HG03135 (cell line): ENCODE measurements around the gene ZNF74.
"Not testable (repeated sequence)": the region's sequence is repeated elsewhere in the genome, so short reads cannot be mapped to it uniquely, and the experiment has no call there.

ENCODE experiments used
- ATAC-seq: cut with Tn5 transposase; IDR thresholded peaks from one replicate; pipeline ENCODE4 v1.9.1; 2021; ENCODE audit warnings: mild to moderate bottlenecking, moderate library complexity; ENCODE audit not compliant: unreplicated experiment

Gene ZNF74

DNA sequence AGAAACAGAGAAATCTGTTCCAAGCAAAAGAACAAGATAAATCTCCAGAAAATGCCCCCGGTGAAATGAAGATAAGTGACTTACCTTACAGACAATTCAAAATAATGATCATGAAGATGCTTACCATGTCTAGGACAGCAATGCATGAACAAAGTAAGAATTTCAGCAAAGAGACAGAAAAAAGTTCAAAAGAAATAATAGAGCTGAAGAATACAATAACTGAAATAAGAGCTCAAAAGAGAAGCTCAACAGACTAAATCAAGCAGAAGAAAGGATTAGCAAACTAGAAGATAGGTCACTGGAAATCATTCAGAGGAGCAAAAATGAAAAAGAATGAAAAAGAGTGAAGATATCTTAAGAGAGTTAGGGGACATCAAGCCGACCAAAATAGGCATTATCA, 19.8 kb upstream of the ZNF74 start:
- not testable (repeated sequence) for ATAC-seq

DNA sequence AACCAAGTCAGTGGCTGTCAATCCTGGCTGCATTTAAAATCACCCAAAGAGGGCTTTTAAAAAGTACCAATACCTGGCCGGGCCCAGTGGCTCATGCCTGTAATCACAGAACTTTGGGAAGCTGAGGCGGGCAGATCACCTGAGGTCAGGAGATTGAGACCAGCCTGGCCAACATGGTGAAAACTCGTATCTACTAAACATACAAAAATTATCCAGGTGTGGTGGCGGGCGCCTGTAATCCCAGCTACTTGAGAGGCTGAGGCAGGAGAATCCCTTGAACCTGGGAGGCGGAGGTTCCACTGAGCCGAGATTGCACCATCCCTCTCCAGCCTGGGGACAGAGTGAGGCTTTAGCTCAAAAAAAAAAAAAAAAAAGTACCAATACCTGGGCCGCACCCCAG, 17.7 kb upstream of the ZNF74 start:
- not testable (repeated sequence) for ATAC-seq

DNA sequence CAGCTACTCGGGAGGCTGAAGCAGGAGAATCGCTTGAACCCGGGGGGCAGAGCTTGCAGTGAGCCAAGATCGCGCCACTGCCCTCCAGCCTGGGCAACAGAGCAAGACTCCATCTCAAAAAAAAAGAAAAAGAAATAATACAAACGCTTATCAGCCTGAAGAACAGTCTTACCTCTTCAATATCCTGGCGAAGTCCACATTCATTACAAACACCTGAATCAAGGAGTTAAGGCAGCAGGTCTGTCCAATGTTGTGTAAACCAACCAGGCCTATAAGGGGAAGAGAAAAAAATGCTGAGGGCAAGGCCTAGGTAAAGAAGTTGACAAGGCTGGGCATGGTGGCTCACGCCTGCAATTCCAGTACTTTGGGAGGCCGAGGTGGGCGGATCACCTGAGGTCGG, 17.0 kb upstream of the ZNF74 start:
- ATAC-seq: not testable (repeated sequence)

DNA sequence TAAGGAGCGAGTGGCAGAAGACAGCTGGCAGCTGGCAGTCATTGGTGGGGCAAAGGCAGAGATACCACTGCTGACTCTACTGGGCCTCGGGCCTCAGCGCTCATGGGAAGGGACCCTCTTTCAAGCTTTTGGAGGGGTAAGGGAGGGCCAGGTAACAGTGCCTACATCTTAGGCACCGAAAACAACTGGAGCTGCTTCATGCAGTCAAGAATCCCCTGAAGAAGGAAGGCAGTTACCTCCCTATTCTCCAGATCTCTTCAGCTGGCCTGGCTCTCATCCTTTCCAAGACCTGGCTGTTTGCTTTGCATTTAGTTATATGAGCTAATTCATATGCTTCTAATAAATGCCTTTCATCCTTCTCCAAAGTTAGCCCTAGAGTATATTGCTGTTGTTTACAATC, 15.8 kb upstream of the ZNF74 start:
- no peak for ATAC-seq

DNA sequence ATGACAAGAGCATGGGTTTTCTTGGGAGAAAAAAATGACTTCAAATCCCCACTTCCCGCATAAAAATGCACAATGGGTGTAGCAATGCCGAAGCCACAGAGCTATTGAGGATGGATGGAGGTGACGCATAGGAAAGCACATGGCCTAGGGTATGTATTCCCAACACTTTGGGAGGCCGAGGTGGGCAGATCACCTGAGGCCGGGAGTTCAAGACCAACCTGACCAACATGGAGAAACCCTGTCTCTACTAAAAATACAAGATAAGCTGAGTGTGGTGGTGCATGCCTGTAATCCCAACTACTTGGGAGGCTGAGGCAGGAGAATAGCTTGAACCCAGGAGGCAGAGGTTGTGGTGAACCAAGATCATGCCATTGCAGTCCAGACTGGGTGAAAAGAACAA, 15.3 kb upstream of the ZNF74 start:
- not testable (repeated sequence) for ATAC-seq

DNA sequence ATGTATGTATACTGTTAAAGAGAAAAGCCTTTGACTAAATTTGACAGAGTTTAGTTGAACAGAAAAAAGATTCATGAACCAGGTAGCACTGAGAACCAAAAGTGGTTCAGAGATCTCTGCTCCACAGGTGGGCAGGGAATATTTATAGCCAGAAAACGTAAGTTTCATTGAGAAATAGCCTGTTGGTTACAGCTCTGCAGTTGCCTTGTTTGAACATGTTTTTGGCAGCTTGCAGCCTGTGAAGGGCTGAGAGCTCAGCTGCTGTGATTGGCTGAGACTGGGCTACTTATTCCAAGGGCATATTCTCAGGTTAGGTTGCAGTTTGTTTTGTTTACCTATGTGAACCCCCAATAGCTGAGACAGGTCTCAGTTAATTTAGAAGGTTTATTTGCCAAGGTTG, 13.5 kb upstream of the ZNF74 start:
- ATAC-seq: no peak

DNA sequence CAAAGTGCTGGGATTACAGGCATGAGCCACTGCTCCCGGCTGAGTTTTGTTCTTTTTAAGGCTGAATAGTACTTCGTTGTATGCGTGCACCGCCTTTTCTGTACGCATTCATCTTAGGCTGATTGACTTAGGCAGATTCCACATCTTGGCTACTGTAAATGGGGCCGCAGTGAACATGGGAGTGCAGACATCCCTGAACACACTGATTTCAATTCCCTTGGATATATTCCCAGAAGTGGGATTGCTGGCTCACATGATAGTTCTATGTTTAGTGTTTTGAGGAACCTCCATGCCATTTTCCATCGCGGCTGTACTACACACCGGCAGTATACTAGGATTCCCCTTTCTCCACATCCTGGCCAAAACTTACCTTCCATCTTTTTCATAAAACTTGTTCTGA, 10.4 kb upstream of the ZNF74 start:
- no peak for ATAC-seq

DNA sequence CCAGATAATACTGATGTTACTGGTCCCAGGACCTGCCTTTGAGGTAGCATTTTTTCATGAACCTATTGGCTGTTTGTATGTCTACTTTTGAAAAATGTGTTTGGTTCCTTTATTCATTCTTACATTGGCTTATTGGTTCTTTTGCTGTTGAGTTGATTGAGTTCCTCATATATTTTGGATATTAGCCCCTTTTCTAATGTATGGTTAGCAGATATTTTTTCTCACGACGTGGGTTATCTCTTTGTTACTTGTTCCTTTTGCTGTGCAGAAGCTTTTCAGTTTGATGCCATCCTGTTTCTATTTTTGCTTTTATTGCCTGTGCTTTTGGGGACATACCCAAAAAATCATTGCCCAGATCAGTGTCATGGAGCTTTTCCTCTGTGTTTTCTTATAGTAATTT, 9.8 kb upstream of the ZNF74 start:
- no peak for ATAC-seq

DNA sequence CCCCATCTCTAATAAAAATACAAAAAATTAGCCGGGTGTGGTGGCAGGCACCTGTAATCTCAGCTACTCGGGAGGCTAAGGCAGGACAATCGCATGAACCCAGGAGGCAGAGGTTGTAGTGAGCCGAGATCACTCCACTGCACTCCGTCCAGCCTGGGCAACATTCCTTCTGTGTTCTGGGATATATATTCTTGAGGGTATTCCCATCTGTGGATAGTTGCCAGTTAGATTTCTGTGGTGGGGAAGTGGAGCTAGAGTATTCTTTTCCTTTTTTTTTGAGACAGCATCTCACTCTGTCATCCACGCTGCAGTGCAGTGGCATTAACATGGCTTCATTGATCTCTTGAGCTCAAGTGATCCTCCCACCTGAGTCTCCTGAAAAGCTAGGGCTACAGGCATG, 9.1 kb upstream of the ZNF74 start:
- ATAC-seq: no peak

DNA sequence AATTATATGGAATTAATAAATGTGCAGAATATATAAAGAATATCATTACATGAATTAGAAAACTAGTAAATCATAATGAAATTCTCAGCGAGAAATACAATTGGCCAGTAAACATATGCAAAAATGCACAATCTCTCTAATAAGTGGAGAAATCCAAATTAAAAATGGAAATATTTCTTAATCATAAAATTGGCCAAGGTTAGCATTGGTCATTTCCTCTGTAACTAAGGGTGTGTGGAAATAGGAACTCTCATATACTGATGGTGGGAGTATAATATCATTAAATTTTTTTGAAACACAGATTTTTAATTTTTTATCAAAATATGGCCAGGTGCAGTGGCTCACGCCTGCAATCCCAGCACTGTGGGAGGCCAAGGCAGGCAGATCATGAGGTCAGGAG, 7.6 kb upstream of the ZNF74 start:
- ATAC-seq: no peak

DNA sequence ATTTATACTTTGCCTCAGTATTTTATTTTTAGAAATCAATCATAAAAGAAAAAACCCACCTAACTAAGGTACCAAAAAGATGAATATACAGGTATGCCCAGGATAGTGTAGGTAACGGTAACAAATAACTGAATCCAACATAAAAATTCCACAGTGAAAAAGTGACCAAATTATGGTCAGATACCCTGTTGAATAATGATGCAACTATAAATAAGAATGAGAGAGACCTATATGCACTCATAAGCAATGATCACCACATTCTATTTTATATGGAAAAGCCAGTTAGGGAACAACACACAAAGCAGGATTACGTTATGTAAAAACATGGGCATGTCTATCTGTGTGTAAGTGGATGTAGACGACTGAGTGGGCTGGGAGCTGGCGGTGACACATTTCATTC, 7.0 kb upstream of the ZNF74 start:
- ATAC-seq: no peak

DNA sequence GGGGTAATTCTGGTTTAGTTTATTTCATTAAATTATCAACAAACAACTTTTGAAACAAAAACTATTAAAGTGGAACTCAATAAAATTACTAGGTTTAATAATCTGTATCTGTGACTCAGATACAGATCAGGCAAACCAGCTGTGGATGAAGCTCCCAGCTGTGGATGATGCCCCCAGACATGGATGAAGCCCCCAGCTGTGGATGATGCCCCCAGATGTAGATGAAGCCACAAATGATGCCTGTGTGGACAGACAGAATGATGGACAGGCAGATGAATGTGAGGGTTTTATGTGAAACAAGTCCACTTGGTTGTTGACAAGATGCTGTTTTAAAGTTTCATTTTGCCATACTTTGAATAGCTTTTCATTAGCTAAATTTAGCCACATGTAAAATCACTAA, 5.8 kb upstream of the ZNF74 start:
- ATAC-seq: no peak

DNA sequence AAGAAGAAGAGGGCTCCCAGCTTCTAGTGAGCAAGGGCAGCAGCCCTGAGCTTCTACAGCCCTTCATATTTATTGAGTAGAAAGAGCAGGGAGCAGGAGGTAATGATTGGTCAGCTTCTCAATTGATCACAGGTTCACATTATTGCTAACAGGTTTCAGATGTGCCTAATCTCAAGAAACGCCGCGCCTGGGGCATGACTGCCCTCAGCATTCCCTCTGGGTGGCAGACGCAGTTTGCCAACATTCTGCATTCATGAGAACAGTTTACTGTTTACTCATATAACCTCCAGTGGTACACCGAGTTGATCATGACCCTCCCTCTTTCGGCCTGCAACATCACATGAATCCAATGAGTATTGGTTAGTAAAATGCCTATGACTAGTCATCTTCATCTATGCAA, 4.7 kb upstream of the ZNF74 start:
- ATAC-seq: no peak

DNA sequence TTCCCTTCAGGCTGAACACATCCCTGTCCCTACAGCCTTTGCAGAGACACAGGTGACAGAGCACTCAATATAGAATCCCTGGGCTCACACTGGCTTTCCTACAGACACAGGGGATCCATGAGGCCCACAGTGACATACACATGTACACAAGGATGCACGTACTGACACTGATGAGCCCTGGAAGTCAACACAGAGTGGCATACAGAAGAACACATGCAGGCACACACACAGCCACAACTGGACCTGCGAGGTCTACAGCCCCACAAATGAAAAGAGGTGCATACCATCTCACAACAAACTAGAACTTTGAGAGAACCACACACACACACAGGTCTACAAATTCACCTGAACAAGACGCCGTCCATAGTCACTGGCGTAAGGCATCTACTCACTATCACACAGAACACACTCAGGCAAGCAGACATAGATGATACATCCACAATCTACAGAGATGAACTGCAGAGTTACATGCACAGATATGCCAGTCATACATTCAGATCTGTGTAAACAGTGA, 3.5 kb upstream of the ZNF74 start:
- no peak for ATAC-seq

DNA sequence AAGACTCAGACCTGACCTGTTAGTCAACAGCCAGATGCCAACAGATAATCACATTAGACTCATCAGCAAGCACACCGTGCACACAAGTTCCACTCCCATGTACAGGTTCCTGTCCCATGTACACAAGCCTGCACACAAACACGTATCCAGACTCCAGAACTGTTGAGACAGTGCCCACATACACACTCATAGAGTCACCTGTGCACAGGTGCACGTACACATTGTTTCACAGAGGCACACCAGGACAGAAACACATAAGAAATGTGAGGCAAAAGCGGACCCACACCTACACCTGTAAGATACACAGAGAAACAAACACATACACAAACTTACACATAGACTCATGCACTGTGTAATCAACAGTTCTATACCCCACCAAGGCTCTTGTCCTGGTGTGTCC, 2.7 kb upstream of the ZNF74 start:
- ATAC-seq: no peak

DNA sequence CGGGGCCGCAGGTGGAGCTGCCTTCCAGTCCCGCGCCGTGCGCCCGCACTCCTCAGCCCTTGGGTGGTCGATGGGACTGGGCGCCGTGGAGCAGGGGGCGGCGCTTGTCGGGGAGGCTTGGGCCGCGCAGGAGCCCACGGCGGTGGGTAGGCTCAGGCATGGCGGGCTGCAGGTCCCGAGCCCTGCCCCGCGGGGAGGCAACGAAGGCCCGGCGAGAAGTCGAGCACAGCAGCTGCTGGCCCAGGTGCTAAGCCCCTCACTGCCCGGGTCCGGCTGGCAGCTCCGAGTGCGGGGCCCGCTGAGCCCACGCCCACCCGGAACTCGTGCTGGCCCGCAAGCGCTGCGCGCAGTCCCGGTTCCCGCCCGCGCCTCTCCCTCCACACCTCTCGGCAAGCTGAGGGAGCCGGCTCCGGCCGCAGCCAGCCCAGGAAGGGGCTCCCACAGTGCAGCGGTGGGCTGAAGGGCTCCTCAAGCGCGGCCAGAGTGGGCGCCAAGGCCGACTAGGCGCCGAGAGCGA, 1.5 kb upstream of the ZNF74 start:
- not testable (repeated sequence) for ATAC-seq

DNA sequence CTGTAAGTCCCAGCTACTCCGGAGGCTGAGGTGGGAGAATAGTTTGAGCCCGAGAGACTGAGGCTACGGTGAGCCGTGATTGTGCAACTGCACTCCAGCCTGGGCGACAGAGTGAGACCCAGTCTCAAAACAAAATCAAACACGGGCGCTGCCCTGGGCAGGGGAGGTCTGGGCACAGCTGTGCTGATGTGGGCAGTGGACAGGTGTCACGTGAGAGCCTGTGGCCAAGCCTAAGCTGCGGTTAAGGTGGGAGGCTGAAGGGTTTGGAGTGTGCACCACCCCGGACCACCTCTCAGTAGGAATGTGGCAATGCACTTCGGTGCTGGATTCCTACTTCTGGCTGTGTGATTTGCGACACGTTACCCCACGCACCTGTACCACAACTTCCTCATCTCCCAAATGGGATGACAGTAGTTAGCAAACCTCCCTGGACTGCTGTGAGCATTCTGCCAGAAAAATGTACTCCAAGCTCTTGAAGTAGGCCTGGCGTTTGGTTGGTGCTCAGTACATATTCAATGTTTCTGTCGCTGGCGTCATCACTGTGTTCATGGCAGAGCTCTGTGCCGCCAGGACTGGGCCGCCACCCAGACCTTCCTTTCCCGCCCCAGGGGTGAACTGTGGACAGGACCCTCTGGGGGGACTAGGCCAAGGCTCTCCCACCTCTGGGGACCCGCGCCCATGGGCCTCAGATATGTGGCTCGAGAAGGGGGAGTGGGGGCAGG, 807 bp upstream of the ZNF74 start:
- ATAC-seq: no peak

DNA sequence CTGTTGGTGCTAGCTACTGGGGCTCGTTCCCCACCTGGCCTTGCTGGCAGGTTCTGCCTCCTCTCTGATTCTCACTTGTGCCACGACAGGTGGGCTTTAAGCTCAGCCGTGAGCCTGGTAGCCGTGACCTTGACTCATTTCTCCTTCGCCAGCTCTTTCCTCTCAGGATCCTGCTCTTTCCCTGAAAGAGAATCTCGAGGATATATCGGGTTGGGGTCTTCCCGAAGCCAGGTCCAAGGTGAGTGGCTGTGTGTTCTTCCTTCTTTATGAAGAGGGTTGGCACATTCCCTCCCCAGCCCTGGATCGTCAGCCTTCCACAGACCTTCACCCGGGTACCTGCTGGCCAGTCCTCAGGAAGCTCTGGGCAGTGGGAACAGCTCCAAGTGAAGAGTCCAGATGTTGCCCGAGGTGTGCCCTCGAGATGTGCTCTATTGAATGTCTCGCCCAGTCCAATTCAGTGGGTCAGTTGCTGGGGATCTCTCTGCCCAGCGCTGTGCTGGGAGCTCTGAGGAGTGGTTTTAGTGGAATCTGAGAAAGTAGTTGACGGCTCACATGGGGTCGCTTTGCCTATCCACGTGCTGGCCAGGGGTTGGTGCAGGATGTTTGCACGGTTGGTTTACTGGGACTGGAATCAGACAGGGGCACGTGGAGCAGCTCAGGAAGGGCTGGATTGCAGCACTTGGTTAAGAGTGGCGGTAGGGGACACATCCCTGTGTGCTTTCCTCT, 1.4 kb downstream of the ZNF74 start:
- ATAC-seq: no peak

DNA sequence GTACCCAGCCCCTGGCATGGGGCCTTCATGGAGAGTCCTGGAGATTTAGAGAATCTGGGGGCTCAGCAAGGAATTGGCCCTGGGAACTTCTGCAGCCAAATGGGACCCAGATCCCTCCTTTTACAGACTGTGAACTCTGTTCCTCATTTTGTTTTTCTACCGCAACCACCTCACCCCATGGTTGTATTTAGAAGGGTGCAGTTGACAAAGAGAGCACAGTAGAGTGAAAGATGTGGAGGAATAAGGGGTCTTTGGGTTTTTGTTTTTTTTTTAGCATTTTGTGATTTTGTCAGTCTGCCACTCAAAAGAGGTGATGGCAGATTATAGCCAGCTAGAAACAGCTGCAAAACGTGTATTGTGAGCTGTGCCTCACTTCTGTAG, 1.9 kb downstream of the ZNF74 start:
- no peak for ATAC-seq

DNA sequence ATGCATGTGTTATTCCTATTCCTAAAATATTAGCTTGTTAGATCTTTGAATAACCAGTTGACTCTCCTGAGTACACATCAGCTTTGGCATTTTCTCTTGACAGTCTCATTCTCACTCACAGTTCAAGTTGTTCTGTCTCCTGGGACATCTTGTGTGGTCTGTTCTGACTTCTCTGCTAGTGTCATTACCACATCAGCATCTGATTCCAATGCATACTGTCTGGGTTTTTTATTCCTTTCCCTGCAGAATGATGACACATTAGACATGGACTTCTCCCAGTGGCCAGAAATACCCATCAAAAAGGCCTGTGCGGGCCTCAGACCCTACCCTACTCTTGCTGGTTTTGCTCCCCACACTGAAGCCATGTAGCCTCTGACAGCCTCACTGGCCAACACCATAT, 2.7 kb downstream of the ZNF74 start:
- no peak for ATAC-seq

DNA sequence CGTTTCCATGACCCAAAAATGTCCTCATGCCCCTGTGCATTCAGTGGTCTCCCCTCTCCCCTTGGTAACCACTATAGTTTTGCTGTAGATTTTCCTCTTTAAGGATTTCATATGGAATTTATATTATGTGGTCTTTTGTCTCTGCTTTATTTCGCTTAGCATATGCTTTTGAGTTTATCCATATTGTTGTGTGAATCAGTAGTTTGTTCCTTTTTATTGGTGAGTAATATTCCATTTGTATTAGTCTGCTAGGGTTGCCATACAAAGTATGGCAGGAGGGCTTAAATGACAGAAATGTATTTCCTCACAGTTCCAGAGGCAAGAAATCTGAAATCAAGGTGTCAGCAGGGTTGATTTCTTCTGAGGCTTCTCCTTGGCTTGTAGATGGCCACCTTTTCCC, 3.5 kb downstream of the ZNF74 start:
- ATAC-seq: no peak

DNA sequence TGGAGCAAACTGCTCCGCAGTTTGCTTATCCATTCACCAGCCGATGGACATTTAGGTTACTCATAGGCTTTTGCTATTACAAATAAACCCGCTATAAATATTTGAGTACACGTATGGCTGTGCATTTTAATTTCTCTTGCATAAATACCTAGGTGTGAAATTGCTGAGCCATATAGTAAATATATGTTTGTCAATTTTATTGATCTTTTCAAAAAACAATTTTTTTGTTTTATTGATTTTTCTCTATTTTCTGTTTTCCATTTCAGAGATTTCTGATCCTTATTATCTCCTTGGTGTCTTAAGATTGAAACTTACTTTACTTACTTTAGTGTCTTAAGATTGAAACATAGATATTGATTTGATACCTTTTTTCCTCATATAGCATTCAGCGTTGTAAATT, 4.5 kb downstream of the ZNF74 start:
- ATAC-seq: no peak
